Fibroblast of the aortic adventitia (primary cell): Measurements from ENCODE around the gene SPESP1. TPM values are rescaled to one million over a fixed set of nuclear protein-coding genes. Genes with fewer than 3 reads are reported as not detected.

Source experiments
- DNase-seq: peaks from one replicate; pipeline ENCODE4 v3.0.0-alpha.2; 2010; ENCODE audit warnings: low read depth
- H3K4me3 ChIP-seq: 2 replicates; pipeline ENCODE4 v1.5.1; 2011; ENCODE audit warnings: low read depth, mild to moderate bottlenecking, control low read depth, low read length, moderate library complexity
- total RNA-seq: library from RNA; depleted of rRNA; stranded (reverse); fragments of >200 nt; gene quantifications from 2 replicates; pipeline ENCODE4 v1.2.3, GENCODE V29; 2012; ENCODE audit warnings: low replicate concordance
- TF ChIP-seq, protein P1 (sequence below): IDR thresholded peaks from 2 replicates; pipeline ENCODE4 v1.5.1; 2011; ENCODE audit warnings: mild to moderate bottlenecking, low read length, control low read depth, inconsistent platforms; ENCODE audit not compliant: insufficient read depth

The SPESP1 gene
- total RNA-seq, 1 donor: 5.6 TPM

DNA sequence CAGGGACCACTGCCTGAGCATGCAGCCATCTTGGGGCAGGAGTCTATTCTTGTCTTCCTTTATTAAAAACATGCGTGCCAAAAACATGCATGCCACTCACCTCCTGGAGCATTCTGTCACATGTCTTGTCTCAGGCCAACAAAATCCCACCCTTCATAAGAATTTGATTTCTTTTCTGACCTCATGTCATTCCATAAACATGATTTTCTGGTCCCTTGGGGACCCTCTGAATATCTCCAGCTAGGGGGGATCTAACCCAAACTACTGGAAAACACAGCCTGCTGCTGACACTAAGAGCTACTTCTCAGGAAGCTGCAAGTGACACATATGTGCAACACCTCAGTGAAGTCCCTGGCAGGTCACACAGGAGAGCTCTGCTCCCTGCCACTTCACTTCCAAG, 57.4 kb downstream of the SPESP1 start:
- H3K4me3 ChIP-seq: no peak overlapping the region
- TF ChIP-seq, protein P1, sequence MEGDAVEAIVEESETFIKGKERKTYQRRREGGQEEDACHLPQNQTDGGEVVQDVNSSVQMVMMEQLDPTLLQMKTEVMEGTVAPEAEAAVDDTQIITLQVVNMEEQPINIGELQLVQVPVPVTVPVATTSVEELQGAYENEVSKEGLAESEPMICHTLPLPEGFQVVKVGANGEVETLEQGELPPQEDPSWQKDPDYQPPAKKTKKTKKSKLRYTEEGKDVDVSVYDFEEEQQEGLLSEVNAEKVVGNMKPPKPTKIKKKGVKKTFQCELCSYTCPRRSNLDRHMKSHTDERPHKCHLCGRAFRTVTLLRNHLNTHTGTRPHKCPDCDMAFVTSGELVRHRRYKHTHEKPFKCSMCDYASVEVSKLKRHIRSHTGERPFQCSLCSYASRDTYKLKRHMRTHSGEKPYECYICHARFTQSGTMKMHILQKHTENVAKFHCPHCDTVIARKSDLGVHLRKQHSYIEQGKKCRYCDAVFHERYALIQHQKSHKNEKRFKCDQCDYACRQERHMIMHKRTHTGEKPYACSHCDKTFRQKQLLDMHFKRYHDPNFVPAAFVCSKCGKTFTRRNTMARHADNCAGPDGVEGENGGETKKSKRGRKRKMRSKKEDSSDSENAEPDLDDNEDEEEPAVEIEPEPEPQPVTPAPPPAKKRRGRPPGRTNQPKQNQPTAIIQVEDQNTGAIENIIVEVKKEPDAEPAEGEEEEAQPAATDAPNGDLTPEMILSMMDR: no peak
- DNase-seq: no peak

GRCh38 chr15:68989541-68990230, 59.4 kb downstream of the SPESP1 start:
- no peak for DNase-seq
- no peak overlapping the region for H3K4me3 ChIP-seq
- TF ChIP-seq, protein P1: no peak

- DNase-seq: no peak
- no peak overlapping the region for H3K4me3 ChIP-seq
- TF ChIP-seq, protein P1: no peak
Observed at GRCh38 chr15:68990231-68990991, 60.1 kb downstream of the SPESP1 start.

GRCh38 chr15:68990992-68991500, 60.7 kb downstream of the SPESP1 start:
- H3K4me3 ChIP-seq: no peak overlapping the region
- TF ChIP-seq, protein P1: no peak

DNA sequence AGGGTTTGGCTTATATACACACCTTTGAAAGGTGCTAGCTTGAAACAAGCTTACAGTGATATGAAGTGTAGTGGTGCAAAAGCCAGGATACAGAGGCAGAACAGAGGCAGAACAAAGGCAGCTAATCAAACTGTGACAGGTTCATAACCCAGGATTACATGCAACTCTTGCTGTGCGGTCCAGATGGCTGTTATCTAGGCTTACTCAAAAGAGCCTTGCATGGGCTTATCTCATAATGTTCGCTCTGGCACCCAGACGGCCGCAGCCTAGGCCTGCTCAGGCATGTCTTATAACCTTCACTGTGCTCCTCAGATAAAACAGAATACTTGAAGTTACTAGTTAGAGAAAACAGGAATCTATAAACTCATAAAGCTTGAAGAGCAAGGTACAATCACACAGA, 61.4 kb downstream of the SPESP1 start:
- TF ChIP-seq, protein P1: no peak
- peak; percentile 47 for DNase-seq
- H3K4me3 ChIP-seq: no peak overlapping the region

More at GRCh38 chr15:68990992-68991500, 60.7 kb downstream of the SPESP1 start:
- DNase-seq: no peak

DNA sequence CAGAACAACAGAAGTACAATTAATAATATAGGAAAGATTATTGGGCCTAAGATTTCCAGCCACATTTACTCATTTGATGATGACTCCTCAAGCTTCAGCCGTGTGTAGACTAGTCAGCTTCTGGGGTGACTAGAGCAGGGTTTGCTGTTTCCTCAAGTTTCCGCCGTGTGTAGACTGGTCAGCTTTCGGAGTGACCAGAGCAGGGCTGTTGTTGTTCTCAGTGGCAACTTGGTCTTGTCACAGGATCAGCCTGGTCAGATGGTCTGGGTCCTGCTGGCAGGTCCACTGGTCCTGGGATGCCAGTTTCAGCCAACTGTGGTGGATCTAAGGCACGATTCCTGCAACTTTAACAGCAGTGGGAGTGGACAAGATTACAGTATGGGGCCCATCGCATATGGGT, 62.4 kb downstream of the SPESP1 start:
- no peak for DNase-seq
- TF ChIP-seq, protein P1: no peak
- H3K4me3 ChIP-seq: no peak overlapping the region
